Body of pancreas (tissue), 4 donors: Measurements from ENCODE around the gene TRPC4. TPM values are rescaled to one million over a fixed set of nuclear protein-coding genes. Genes with fewer than 3 reads are reported as not detected.

Experiments
- ATAC-seq: fragments of 150-250 bp; one replicate; pipeline ENCODE4 v1.9.1; 2016
- DNase-seq, 4 donors: peaks; one replicate each; pipeline ENCODE4 v3.0.0-alpha.2; 2019
- H3K27ac ChIP-seq, 4 donors: fragments of 200-600 bp; sonication (generic); 1 replicate in 3 of 4; 2 replicates in 1 of 4; pipeline versions ENCODE4 v1.5.1 to v1.6.1; 2016 to 2019; ENCODE audit warnings: mild to moderate bottlenecking in 1 of 4, mixed read lengths in 1 of 4, moderate library complexity in 1 of 4
- H3K27me3 ChIP-seq, 2 donors: fragments of 200-600 bp; sonication (generic); one replicate each; pipeline ENCODE4 v1.6.0; 2016; ENCODE audit warnings: mild to moderate bottlenecking in 1 of 2
- H3K36me3 ChIP-seq, 2 donors: fragments of 200-600 bp; sonication (generic); replicated peaks in 1 of 2; 2 replicates each; pipeline ENCODE4 v1.5.1; 2016; ENCODE audit warnings: low read depth in 2 of 2; ENCODE audit not compliant: insufficient read depth in 1 of 2
- H3K4me1 ChIP-seq: fragments of 200-600 bp; sonication (generic); one replicate; pipeline ENCODE4 v1.6.0; 2016
- H3K4me3 ChIP-seq, 2 donors: fragments of 200-600 bp; sonication (generic); 1 replicate in 1 of 2; 2 replicates in 1 of 2; pipeline ENCODE4 v1.5.1; 2016 to 2019
- H3K9me3 ChIP-seq, 3 donors: fragments of 200-600 bp; sonication (generic); 1 replicate in 2 of 3; 2 replicates in 1 of 3; pipeline ENCODE4 v1.5.1; 2016
- POLR2A ChIP-seq, 3 donors: fragments of 450-650 bp; IDR thresholded peaks; one replicate each; pipeline ENCODE4 v1.6.1; 2016; ENCODE audit warnings: antibody characterized with exemption in 3 of 3, mild to moderate bottlenecking in 2 of 3
- WGBS, 2 donors: methylation state at CpG; one replicate each; pipeline ENCODE4 v1.1.5; 2017; 5-methylcytosine and 5-hydroxymethylcytosine counted together
- intact Hi-C: fragments of 100-400 bp; cut with DNase I; formaldehyde crosslinking; loops from one replicate; pipeline ENCODE4 v1.15.1; 2023
- total RNA-seq, 2 donors: library from RNA; depleted of rRNA; stranded (reverse); fragments of >200 nt; gene quantifications; one replicate each; pipeline ENCODE4 v1.1.0, GENCODE V29; 2016
- TF ChIP-seq, protein P1 (sequence below), 7 experiments: fragments of 450-650 bp in 4 of 7; fragments of 200-600 bp in 3 of 7; sonication (generic) in 3 of 7; IDR thresholded peaks; one replicate each; pipeline ENCODE4 v1.5.1; 2016 to 2019; ENCODE audit warnings: antibody characterized with exemption in 7 of 7

The TRPC4 gene
- total RNA-seq, 2 donors from 2014 or later: 0.33 to 2.6 TPM

DNA sequence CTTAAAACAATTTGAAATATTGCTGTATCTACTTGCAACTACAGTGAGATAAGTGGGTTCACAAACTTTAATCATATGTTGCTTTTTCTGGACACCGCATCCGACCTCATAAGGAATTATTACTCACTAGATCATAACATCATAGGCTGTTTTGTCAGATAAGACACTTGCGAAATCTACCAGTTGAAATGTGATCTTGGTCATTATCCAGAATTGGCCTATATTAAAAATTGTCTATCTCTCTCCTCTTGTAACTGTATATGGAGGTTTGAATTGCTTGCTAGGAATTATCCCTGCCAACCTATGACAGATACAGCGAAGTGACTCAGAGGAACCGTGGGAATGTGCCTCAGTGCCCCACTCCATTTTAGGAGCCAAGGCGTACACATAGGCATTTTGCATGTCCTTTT, 154.0 kb downstream of the TRPC4 start:
- no peak overlapping the region for H3K27ac ChIP-seq
- no peak for TF ChIP-seq POLR2A (IDR thresholded peaks at IDR 0.05)
- TF ChIP-seq, protein P1, sequence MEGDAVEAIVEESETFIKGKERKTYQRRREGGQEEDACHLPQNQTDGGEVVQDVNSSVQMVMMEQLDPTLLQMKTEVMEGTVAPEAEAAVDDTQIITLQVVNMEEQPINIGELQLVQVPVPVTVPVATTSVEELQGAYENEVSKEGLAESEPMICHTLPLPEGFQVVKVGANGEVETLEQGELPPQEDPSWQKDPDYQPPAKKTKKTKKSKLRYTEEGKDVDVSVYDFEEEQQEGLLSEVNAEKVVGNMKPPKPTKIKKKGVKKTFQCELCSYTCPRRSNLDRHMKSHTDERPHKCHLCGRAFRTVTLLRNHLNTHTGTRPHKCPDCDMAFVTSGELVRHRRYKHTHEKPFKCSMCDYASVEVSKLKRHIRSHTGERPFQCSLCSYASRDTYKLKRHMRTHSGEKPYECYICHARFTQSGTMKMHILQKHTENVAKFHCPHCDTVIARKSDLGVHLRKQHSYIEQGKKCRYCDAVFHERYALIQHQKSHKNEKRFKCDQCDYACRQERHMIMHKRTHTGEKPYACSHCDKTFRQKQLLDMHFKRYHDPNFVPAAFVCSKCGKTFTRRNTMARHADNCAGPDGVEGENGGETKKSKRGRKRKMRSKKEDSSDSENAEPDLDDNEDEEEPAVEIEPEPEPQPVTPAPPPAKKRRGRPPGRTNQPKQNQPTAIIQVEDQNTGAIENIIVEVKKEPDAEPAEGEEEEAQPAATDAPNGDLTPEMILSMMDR (IDR thresholded peaks at IDR 0.05): no peak
- ATAC-seq (no peak), DNase-seq (no peak)
- no peaks in the 10 kb centered on the region for H3K36me3 ChIP-seq
- no peak overlapping the region for H3K4me3 ChIP-seq
- peaks cover 0 to 3% (median 0%) of the 10 kb centered on the region in 3 donors for H3K9me3 ChIP-seq
- WGBS, 2 donors: 63 to 78% methylated on average over 6 of the region's 6 CpGs
- intact Hi-C loops: no loop called here
- H3K4me1 ChIP-seq: no peaks in the 10 kb centered on the region
- no peaks in the 10 kb centered on the region for H3K27me3 ChIP-seq

DNA sequence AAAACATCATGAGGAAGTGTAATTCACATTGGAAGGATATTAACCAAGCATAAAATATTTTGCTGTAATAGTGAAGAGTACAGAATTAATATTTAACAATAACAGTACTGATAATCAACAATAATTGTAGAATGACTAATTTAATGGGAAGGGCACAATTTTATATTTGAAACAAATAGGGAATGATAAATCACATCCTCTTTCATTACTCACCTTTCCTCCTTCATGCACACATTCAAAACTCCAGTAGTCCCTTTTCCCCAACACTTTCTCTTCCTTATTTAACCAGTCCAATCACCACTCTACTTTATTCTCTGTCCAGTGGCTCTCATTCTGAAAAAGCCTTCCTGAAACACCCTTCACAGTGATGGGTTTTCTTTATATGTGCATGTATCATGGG, 160.3 kb downstream of the TRPC4 start:
- H3K27me3 ChIP-seq: no peaks in the 10 kb centered on the region
- no peak for ATAC-seq
- no peak overlapping the region for H3K27ac ChIP-seq
- no peak overlapping the region for H3K4me3 ChIP-seq
- no peaks in the 10 kb centered on the region for H3K4me1 ChIP-seq
- no peaks in the 10 kb centered on the region for H3K36me3 ChIP-seq
- no peaks in the 10 kb centered on the region for H3K9me3 ChIP-seq
- intact Hi-C loops: no loop called here
- TF ChIP-seq POLR2A (IDR thresholded peaks at IDR 0.05): no peak
- TF ChIP-seq, protein P1 (IDR thresholded peaks at IDR 0.05): no peak
- no peak for DNase-seq

DNA sequence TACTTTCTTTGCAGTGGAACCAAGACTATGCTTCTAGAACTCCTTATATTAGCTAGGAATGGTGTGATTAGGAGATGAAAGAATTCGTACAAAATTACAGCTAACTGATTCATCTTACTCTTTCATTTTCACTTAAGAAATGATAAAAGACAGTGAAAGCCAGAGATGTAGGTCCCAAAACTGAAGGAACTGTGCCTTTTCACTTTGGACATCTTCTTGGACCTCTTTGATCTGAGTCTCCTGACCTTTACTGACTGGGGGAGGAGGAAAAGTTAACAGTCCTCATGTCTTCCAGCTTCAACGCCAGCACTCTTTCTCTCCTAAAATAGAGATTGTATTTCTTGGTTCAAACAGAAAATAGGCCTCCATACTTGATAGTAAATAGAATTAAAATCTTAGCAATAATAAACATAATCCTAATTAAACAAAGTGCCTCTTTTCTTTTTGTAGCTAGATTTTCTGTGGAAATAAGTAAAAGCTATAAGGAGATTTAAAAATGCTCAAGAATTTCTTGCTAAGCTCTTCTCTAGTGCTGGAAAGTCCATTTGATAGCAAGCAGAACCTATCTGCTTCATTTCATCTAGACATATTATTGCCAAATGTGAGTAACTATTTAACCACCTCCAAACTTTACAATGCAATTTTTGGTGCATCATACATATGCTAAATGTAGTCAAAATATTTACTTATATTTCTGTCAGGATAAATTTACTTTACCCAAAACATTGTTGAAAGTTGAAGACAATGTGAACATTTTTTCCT, 161.7 kb downstream of the TRPC4 start:
- Histone ChIP-seq H3K36me3 (no peaks in the 10 kb centered on the region), H3K9me3 (no peaks in the 10 kb centered on the region), H3K4me3 (no peak overlapping the region), H3K27ac (no peak overlapping the region), H3K4me1 (no peaks in the 10 kb centered on the region), H3K27me3 (no peaks in the 10 kb centered on the region)
- intact Hi-C loops: no loop called here
- DNase-seq (no peak), ATAC-seq (no peak)
- TF ChIP-seq, protein P1 (IDR thresholded peaks at IDR 0.05): no peak
- no peak for TF ChIP-seq POLR2A (IDR thresholded peaks at IDR 0.05)
- WGBS, 2 donors: 63 to 64% methylated on average over 2 of the region's 2 CpGs

DNA sequence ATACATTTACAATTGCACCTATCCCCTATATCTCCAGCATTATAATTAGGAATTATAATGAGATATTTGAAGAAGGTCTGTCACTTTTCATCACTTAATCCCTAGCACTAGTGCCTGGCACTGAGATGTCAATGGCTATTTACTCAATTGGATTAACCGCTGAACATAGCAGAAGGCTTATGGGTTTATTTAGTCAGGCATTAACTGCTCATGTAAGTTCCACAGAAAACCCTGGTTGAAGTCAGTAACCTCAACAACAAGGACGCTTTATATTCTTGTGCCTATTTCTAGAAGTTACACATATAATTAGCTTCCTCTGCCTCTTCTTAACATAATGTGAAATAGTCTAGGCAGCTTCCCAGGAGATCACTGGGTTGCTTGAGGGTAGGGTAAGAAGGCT, 163.5 kb downstream of the TRPC4 start:
- DNase-seq: no peak
- Histone ChIP-seq H3K36me3 (no peaks in the 10 kb centered on the region), H3K9me3 (no peaks in the 10 kb centered on the region), H3K27me3 (no peaks in the 10 kb centered on the region), H3K4me3 (no peak overlapping the region), H3K27ac (no peak overlapping the region), H3K4me1 (no peaks in the 10 kb centered on the region)
- intact Hi-C loops: no loop called here
- TF ChIP-seq, protein P1 (IDR thresholded peaks at IDR 0.05): no peak
- TF ChIP-seq POLR2A (IDR thresholded peaks at IDR 0.05): no peak
- WGBS, 2 donors: 67 to 70% methylated on average over 2 of the region's 2 CpGs
- no peak for ATAC-seq

DNA sequence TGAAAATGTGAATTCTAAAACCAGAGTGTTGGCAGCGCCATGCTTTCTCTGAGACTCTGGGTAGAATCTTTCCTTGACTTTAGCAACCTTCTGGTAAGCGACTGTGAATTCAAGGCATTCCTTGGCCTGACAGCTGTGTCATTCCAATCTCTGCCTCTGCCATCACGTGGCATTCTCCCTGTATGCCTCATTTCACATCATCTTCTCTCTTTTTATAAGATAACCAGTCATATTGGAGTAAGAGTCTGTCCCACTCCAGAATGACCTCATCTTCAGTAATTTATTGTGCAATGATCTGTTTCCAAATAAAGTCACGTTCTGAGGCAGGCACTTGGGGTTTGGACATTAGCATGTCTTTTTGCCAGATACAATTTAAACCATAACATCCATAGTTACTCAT, 167.6 kb downstream of the TRPC4 start:
- TF ChIP-seq POLR2A (IDR thresholded peaks at IDR 0.05): no peak
- TF ChIP-seq, protein P1 (IDR thresholded peaks at IDR 0.05): no peak
- intact Hi-C loops: no loop called here
- ATAC-seq (peak; percentile 64), DNase-seq (no peak)
- H3K9me3 ChIP-seq: no peaks in the 10 kb centered on the region
- no peak overlapping the region for H3K27ac ChIP-seq
- WGBS, 2 donors: 54 to 55% methylated on average over 4 of the region's 4 CpGs
- H3K4me1 ChIP-seq: no peaks in the 10 kb centered on the region
- no peak overlapping the region for H3K4me3 ChIP-seq
- no peaks in the 10 kb centered on the region for H3K27me3 ChIP-seq
- no peaks in the 10 kb centered on the region for H3K36me3 ChIP-seq
